HuH-7 (cell line): ENCODE data around the gene RAB33A.
"Not testable (repeated sequence)": the region's sequence is repeated elsewhere in the genome, so short reads cannot be mapped to it uniquely, and the experiment has no call there.

Experiments used
- DNase-seq: peaks from one replicate; pipeline ENCODE4 v3.0.0; 2011; ENCODE audit warnings: low spot score

RAB33A gene

DNA sequence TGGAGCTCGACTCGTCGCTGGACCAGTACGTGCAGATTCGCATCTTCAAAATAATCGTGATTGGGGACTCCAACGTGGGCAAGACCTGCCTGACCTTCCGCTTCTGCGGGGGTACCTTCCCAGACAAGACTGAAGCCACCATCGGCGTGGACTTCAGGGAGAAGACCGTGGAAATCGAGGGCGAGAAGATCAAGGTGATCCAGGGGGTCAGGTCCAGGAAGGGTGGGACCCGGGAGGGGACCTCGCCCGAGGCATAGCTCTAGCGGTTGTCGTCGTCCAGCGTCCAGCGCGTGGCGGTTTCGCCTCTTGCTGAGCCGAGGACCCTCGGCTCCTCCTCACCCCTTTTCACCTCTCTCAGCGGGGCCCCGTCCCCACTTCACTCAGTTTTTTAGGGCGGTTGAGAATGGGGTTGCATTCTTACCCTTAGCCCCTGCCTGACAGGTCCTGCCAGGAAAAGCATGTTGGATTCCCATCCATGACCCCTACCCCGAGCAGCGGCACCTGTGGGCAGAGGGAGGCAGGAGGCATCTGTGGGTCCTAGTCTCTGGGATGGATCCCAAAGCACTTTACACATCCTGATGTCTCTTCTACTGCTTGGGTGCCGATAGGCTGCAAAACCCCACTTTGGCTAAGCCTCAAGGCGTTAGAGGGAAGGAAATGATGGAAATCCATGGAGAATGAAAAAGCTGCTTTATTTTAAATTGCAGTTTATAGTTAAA lies 524 bp downstream of the RAB33A start:
- no peak for DNase-seq

- no peak for DNase-seq
These were observed 1.6 kb downstream of the RAB33A start for GRCh38 chrX:130173190-130173895.

- DNase-seq = no peak
These were observed 2.4 kb downstream of the RAB33A start for GRCh38 chrX:130174045-130174704.

DNA sequence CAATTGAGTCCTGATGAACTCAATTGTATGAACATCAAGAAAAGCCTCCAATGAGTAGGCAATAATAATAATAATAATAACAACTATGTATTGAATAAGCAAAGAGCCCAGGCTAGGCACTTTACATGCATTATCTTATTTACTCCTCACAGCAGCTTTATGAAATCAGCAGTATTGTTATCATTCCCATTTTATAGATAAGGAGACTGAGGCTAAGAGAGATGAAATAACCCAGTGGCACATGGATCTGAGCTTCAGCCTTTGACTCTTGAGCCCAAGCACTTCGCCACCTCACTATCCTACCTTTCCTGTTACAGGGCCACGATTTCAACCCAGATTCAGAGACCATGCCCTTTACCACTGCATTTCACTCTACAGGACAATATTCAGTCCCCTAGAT lies 3.2 kb downstream of the RAB33A start:
- no peak for DNase-seq

GRCh38 chrX:130176354-130176776 lies 4.6 kb downstream of the RAB33A start:
- no peak for DNase-seq

DNA sequence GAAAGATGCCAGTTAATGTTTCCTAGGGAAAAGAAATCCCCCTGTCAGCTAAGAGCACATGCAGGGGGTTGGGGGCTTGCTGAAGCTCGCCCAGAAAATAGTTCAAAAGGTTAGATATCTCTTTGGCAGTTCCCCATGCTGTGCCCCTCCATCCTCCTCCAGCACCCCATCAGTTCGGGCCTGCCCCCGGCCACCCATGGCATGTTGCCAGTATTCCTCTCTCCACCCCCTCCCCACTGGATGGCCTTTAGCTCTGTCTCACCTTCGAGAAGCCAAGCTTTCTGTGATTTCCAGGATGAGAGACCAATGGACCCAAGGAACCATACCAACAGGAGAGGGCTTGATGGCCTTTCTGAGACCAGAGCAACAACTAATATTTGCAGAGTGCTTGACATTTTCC lies 5.2 kb downstream of the RAB33A start:
- DNase-seq = no peak

GRCh38 chrX:130179170-130179569 lies 7.4 kb downstream of the RAB33A start:
- no peak for DNase-seq

DNA sequence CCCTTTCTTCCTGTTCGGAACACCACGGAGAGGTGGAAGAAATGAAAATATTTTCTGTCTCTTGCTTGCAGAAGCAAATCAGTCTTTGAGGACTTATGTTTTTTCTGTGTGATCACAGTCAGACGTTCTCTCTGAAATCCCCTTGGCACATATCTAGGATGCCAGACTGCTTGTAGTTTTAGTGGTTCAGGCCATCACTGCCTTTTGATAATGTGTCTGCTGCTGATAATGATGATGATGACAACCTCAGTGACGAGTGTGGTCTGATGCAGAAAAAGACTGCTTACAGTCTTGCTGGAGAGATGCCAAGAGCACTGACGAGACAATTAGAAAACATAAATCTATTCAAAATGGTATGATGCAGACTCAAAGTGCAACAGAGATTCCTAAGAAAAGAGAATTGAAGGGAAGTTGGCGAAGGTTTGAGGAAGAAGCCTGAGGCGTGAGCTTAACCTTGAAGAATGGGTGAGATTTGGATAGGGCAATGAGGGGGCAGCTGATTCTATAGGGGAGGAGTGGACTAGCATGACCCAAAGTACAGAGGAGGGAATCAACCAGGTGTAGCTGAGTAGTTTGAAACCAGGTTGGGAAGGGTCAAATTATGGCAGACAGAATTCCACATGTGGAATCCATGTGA lies 7.9 kb downstream of the RAB33A start:
- DNase-seq = no peak

DNA sequence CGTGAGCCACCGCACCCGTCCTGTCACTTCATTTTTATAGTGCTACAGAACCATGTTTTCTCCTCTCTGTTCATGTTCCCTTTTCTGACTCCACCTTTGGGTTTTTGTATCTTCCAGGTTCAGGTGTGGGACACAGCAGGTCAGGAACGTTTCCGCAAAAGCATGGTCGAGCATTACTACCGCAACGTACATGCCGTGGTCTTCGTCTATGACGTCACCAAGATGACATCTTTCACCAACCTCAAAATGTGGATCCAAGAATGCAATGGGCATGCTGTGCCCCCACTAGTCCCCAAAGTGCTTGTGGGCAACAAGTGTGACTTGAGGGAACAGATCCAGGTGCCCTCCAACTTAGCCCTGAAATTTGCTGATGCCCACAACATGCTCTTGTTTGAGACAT lies 12.4 kb downstream of the RAB33A start:
- DNase-seq = no peak

DNA sequence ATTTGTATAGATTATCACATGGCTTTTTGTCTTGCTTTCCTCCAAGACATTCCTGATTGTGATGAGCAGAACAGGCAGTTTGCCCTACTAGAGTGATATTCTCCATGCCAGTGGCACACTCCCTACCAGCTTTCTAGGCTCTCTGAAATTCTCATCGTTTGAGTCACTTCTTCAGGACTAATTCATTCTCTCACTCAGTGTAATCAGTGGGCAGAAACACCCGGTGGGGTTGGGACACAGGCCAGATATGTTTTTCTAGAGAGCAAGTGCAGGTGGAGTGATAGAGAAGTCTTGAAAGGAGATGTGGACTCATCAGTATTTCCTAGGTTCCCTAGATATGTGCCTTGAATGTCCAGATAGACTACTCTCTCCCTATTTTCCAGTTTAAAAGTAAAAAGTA lies 13.1 kb downstream of the RAB33A start:
- no peak for DNase-seq

- DNase-seq = no peak
These were observed 14.9 kb downstream of the RAB33A start for GRCh38 chrX:130186651-130187050.

GRCh38 chrX:130190801-130191200 lies 19.0 kb downstream of the RAB33A start:
- DNase-seq = no peak

DNA sequence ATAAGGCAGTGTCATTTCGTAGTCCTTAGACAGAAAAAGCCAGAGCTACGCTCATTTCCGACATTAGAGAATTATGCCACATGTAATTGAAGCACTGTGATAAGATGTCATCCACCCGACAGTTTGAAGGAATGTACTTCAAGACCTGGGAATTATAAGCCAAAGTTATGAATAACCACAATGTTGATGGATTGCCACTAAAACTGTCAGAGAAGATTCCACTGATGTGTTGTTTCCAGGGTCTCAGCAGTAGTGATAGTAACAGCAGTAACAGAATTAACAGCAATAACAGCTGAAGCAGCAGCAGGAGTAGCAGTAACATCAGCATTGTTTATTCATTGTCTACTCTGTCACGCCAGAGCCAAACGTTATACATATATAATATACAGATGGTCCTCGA lies 24.7 kb downstream of the RAB33A start:
- no peak for DNase-seq

DNA sequence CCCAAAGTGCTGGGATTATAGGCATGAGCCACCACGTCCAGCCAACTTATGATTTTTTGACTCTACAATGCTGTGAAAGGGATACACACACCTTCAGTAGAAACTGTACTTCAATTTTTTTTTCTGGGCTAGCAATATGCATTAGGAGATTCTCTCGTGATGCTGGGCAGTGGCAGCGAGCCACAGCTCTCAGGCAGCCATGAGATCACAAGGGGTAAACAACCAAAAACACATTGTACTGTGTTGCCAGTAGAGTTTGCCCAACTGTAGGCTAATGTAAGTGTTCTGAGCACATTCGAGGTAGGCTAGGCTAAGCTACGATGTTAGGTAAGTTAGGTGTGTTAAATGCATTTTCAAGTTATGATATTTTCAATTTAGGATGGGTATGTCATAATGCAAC lies 25.7 kb downstream of the RAB33A start:
- DNase-seq = no peak

DNA sequence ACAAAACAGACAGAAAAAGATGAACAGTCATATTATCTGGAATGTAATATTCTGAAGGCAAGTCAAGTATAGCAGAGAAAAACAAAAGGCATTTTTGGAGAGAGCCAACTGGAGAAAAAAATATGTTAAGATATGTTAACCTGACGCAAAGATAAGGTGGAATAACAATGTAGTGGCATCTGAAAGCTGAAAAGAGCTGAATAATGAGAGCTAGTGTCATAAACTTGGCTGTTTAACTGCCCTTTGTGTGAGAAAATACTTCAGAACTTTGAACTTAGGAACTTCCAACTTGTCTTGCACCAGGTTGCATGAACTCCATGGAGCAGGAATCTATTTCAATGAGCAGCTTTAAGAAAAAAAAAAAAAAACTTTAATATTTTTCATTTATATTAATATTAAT lies 32.9 kb downstream of the RAB33A start:
- no peak for DNase-seq

DNA sequence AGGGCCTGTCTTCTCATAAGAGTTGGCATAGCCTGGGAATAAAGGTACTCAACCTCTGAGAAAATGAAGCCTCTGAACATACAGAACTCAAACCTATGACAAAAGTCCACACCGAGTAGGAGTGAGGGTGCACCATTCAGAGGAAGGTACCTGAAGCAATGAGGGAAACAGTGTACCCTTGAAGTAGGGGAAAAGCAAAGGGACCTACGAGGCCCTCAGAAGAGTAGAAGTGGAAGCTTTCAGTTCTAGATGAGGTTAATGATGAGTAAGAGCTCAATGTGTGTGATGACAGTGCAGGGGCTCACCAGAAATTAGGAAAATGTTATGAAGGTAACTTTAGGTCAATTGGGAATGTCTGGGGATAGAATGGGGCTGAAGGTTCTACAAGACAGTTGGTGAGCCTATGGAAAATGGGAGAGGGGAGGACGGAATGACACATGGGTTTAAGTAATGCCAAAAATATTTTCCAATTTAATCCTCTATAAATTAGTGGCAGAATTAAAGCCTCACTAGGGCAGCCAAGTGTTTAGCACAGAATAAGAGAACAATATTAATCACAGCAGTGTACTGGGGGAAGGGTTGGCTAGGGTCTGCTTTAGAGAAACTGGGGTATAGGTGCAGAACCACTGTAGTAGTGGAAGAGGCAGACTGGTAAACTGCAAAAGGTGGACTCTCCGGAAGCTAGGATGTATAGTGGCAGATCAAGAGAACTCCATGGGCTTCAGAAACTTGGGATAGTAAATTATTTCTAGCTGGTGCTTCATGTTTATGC lies 39.8 kb downstream of the RAB33A start:
- no peak for DNase-seq

- DNase-seq = no peak
These were observed 40.6 kb downstream of the RAB33A start for GRCh38 chrX:130212371-130212770.

DNA sequence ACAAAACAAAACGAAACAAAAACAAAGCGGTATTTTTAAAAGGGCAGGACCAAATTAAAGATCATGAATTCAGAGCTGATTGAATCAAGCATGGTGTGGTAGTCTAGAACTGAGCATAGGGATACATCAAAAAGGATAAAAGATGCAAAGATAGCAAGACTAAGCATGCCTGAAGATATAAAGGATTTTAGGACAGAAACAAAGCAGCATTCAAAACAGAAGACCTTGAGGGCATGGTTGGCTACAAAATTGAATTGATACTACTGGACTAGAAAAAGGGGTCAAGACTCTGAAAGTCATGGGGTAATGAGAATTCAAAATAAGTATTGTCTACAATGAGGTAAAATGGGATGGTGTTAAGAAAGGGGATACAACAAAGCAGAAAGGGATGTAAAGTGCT lies 41.6 kb downstream of the RAB33A start:
- no peak for DNase-seq

DNA sequence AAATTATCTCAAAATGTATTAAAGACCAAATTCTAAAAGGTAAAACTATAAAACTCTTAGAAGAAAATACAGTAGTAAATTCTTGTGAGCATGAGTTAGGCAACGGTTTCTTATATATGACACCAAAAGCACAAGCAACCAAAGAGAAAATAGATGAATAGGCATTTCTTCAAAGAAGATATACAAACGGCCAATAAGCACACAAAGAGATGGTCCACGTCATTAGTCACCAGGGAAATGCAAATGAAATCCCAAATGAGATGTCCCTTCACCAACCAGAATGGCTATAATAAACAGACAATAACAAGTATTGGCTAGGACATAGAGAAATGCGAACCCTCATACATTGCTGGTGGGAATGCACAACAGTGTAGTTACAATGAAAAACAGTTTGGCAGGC lies 44.6 kb downstream of the RAB33A start:
- no peak for DNase-seq

DNA sequence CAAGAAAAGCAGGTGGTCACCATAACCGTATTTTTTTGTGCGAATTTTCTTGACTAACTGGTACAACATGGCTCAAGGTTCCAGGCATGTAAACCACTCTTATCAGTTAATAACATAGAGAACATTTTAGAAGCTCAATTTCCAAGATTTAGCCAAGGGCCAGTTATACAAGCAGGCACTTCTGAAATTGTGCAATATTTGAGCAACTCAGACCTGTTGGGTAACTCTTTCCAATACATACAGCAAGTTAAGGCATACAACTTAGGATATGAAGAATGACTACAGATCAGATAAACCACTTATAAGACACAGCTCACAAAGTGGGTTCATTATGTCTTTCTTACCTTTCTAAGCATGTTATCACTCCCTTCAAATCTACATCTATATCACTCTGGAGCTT lies 53.0 kb downstream of the RAB33A start:
- no peak for DNase-seq

GRCh38 chrX:130228871-130229270 lies 57.1 kb downstream of the RAB33A start:
- no peak for DNase-seq

DNA sequence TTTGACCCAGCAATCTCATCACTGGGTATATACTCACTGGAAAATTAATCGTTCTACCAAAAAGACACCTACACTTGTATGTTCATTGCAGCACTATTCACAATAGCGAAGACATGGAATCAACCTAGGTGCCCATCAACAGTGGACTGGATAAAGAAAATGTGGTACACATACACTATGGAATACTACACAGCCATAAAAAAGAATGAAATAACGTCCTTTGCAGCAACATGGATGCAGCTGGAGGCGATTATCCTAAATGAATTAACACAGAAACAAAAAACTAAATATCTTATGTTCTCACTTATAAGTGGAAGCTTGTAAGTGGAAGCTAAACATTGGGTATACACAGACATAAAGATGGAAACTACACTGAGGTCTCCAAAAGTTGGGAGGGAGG lies 59.4 kb downstream of the RAB33A start:
- not testable (repeated sequence) for DNase-seq
